K562 (cell line): Measurements from ENCODE around the gene TIPARP. TPM values are rescaled to one million over a fixed set of nuclear protein-coding genes. Genes with fewer than 3 reads are reported as not detected.

Experiments
- ATAC-seq: fragments of 200-7000 bp; cut with Tn5 transposase; 3 replicates; pipeline ENCODE4 v1.9.1; 2020; ENCODE audit warnings: moderate library complexity
- BruUV-seq: library from RNA; stranded (reverse); fragments of 400-500 nt; replicated peaks from 2 replicates; lab custom pipeline; 2021; lab: Mats Ljungman, UMichigan
- CTCF ChIA-PET: fragments of 300-600 bp; formaldehyde crosslinking; extraction: SDS; loops from one replicate; lab custom pipeline; 2021; ENCODE audit warnings: low intra/inter-chr PET ratio; lab: Yijun Ruan, JAX
- POLR2A ChIA-PET: fragments of 300-600, 350-650 bp; sonication (Branson Sonifier 250); formaldehyde crosslinking; extraction: SDS; loops from one replicate; lab custom pipeline; 2021; ENCODE audit warnings: antibody characterized with exemption, inconsistent platforms; lab: Yijun Ruan, JAX
- DNase-seq, 4 experiments: peaks; one replicate each; pipeline versions ENCODE4 v3.0.0 to v3.0.0-alpha.2; 2011 to 2018; ENCODE audit warnings: low spot score in 3 of 4, mixed read lengths in 3 of 4; ENCODE audit errors: extremely low read depth in 1 of 4
- FAIRE-seq: peaks from 2 replicates; lab custom pipeline; 2011; peaks lifted over from hg19 to GRCh38; lab: Jason Lieb, UNC
- H2AFZ ChIP-seq: 2 replicates; pipeline ENCODE4 v1.6.0; 2011; ENCODE audit warnings: low read depth, low read length, control low read depth, inconsistent platforms
- H3K27ac ChIP-seq: fragments of 200-600 bp; 3 replicates; pipeline ENCODE4 v1.8.0; 2011; ENCODE audit warnings: low read depth, mild to moderate bottlenecking, control low read depth, inconsistent platforms, low read length, moderate library complexity, mixed read lengths; ENCODE audit errors: extremely low read depth
- H3K27me3 ChIP-seq, 2 experiments: fragments of 300-600 bp in 1 of 2; 2 replicates in 1 of 2; 3 replicates in 1 of 2; pipeline versions ENCODE4 v1.6.0 to v1.8.0; 2011; ENCODE audit warnings: inconsistent platforms in 2 of 2, low read length in 2 of 2, mild to moderate bottlenecking in 1 of 2, mixed read lengths in 1 of 2, moderate library complexity in 1 of 2; ENCODE audit not compliant: control insufficient read depth in 2 of 2, insufficient read depth in 2 of 2
- H3K36me3 ChIP-seq: fragments of 300-600 bp; 3 replicates; pipeline ENCODE4 v1.8.0; 2011; ENCODE audit warnings: mild to moderate bottlenecking, low read length, inconsistent platforms; ENCODE audit not compliant: control insufficient read depth, insufficient read depth
- H3K4me1 ChIP-seq, 2 experiments: fragments of 200-600 bp in 1 of 2; replicated peaks in 1 of 2; 2 replicates in 1 of 2; 3 replicates in 1 of 2; pipeline versions ENCODE4 v1.5.1 to v1.8.0; 2011; ENCODE audit warnings: inconsistent platforms in 2 of 2, low read length in 2 of 2, mild to moderate bottlenecking in 1 of 2, mixed read lengths in 1 of 2, moderate library complexity in 1 of 2; ENCODE audit not compliant: control insufficient read depth in 2 of 2, insufficient read depth in 2 of 2
- H3K4me2 ChIP-seq: 2 replicates; pipeline ENCODE4 v1.6.1; 2011; ENCODE audit warnings: low read length, control low read depth, inconsistent platforms, mixed read lengths; ENCODE audit not compliant: insufficient read depth
- H3K4me3 ChIP-seq: fragments of 200-600 bp; sonication (generic), shearing (Covaris generic); 2 replicates; pipeline ENCODE4 v1.5.1; 2016; ENCODE audit warnings: control low read depth, inconsistent platforms
- H3K79me2 ChIP-seq: fragments of 200-600 bp; 3 replicates; pipeline ENCODE4 v1.8.0; 2011; ENCODE audit warnings: low read length, inconsistent platforms; ENCODE audit not compliant: control insufficient read depth, insufficient read depth
- H3K9ac ChIP-seq, 2 experiments: 2 replicates each; pipeline versions ENCODE4 v1.6.0 to v1.6.1; 2011; ENCODE audit warnings: low read depth in 2 of 2, low read length in 2 of 2, control low read depth in 1 of 2, inconsistent platforms in 1 of 2, mild to moderate bottlenecking in 1 of 2, mixed read lengths in 1 of 2; ENCODE audit not compliant: insufficient read depth in 1 of 2
- H3K9me1 ChIP-seq: one replicate; pipeline ENCODE4 v1.6.0; 2011; ENCODE audit warnings: inconsistent platforms, mild to moderate bottlenecking, low read length, moderate library complexity; ENCODE audit not compliant: control insufficient read depth, insufficient read depth
- H3K9me3 ChIP-seq: replicated peaks from 2 replicates; pipeline ENCODE4 v1.5.1; 2011; ENCODE audit warnings: low read depth, low read length, inconsistent platforms; ENCODE audit not compliant: control insufficient read depth, insufficient read depth
- H4K20me1 ChIP-seq: replicated peaks from 2 replicates; pipeline ENCODE4 v1.6.1; 2011; ENCODE audit warnings: low read length, inconsistent platforms, mixed read lengths; ENCODE audit not compliant: control insufficient read depth, insufficient read depth
- EP300 ChIP-seq: IDR thresholded peaks from 2 replicates; pipeline ENCODE4 v1.6.1; 2012; ENCODE audit warnings: low read length, improper control_type of control experiment
- ESRRA ChIP-seq: fragments of 450-650 bp; IDR thresholded peaks from 2 replicates; pipeline ENCODE4 v1.6.1; 2014; ENCODE audit warnings: low read depth, mild to moderate bottlenecking, moderate library complexity, borderline replicate concordance
- ESRRB ChIP-seq: fragments of 250-450 bp; sonication (Bioruptor Pico); IDR thresholded peaks from 2 replicates; pipeline ENCODE4 v1.5.0; 2020; ENCODE audit warnings: mild to moderate bottlenecking, moderate library complexity, borderline replicate concordance
- ETS2 ChIP-seq: IDR thresholded peaks from 2 replicates; pipeline ENCODE4 v1.6.1; 2016; ENCODE audit warnings: borderline replicate concordance, missing genetic modification characterization, mild to moderate bottlenecking, moderate library complexity, missing compliant biosample characterization; ENCODE audit not compliant: poor library complexity, severe bottlenecking
- HCFC1 ChIP-seq: IDR thresholded peaks from 2 replicates; pipeline ENCODE4 v1.6.1; 2012; ENCODE audit warnings: low read depth, low read length, improper control_type of control experiment
- HDAC2 ChIP-seq: fragments of 450-650 bp; IDR thresholded peaks from 2 replicates; pipeline ENCODE4 v1.6.1; 2016; ENCODE audit warnings: mild to moderate bottlenecking
- MTA1 ChIP-seq: fragments of 450-650 bp; IDR thresholded peaks from 2 replicates; pipeline ENCODE4 v1.6.1; 2017; ENCODE audit warnings: borderline replicate concordance
- PTBP1 ChIP-seq: fragments of 200-400 bp; formaldehyde crosslinking; IDR thresholded peaks from 2 replicates; pipeline ENCODE4 v1.6.1; 2017; ENCODE audit warnings: low read depth, low read length
- PYGO2 ChIP-seq: fragments of 450-650 bp; IDR thresholded peaks from 2 replicates; pipeline ENCODE4 v1.6.1; 2016; ENCODE audit warnings: mild to moderate bottlenecking, missing genetic modification characterization, moderate library complexity, missing compliant biosample characterization
- SOX6 ChIP-seq: fragments of 450-650 bp; IDR thresholded peaks from 2 replicates; pipeline ENCODE4 v1.6.1; 2014; ENCODE audit warnings: mild to moderate bottlenecking
- ZNF444 ChIP-seq: fragments of 250-450 bp; sonication (Bioruptor Pico); IDR thresholded peaks from 2 replicates; pipeline ENCODE4 v1.4.0; 2020; ENCODE audit warnings: mild to moderate bottlenecking, moderate library complexity
- ZNF584 ChIP-seq: fragments of 200-800 bp; sonication (Bioruptor generic); IDR thresholded peaks from 2 replicates; pipeline ENCODE4 v1.6.1; 2016; ENCODE audit warnings: low read depth, mild to moderate bottlenecking, missing genetic modification characterization, missing compliant biosample characterization
- ZSCAN32 ChIP-seq: fragments of 450-650 bp; formaldehyde crosslinking; IDR thresholded peaks from 2 replicates; pipeline ENCODE4 v1.4.0; 2020; ENCODE audit warnings: mild to moderate bottlenecking, moderate library complexity
- in situ Hi-C: fragments of 300-500 bp; cut with MboI; formaldehyde crosslinking; loops from 4 replicates; pipeline ENCODE4 v1.15.0; 2018; ENCODE audit warnings: inconsistent platforms, mixed read lengths
- intact Hi-C: fragments of 100-400 bp; cut with micrococcal nuclease; formaldehyde crosslinking; loops from 2 replicates; pipeline ENCODE4 v1.14.2; 2022
- polyA plus RNA-seq, 8 experiments: library from polyadenylated mRNA; depleted of rRNA in 4 of 8; stranded (reverse) in 5 of 8; unstranded in 3 of 8; fragments of >200 nt; fragmentation: Nextera tagmentation in 2 of 8; fragmentation: Illumina TruSeq in 1 of 8; extraction: Ambion mirVana in 2 of 8; extraction: Trizol in 1 of 8; gene quantifications; 2 replicates each; pipeline versions ENCODE4 v1.2.1 to v1.2.3, GENCODE V29; 2011 to 2014; ENCODE audit warnings: inconsistent platforms in 1 of 8, missing spikeins in 1 of 8
- total RNA-seq, 7 experiments: library from RNA; depleted of rRNA in 6 of 7; stranded (reverse); fragments of >200 nt in 6 of 7; fragmentation: Illumina TruSeq in 2 of 7; extraction: Trizol in 2 of 7; gene quantifications; 2 replicates each; pipeline versions ENCODE4 v1.2.1 to v1.2.3, GENCODE V29; 2011 to 2021; ENCODE audit warnings: low replicate concordance in 1 of 7
- TF ChIP-seq, protein P1 (sequence below): sonication (generic); formaldehyde crosslinking; IDR thresholded peaks from 2 replicates; pipeline ENCODE4 v1.8.0; 2022; ENCODE audit warnings: mild to moderate bottlenecking, missing genetic modification reagents
- TF ChIP-seq, protein P2 (sequence below): fragments of 250-450 bp; sonication (Bioruptor Pico); IDR thresholded peaks from 2 replicates; pipeline ENCODE4 v1.5.0; 2021

TIPARP gene
- total and polyA plus RNA-seq, 9 of the 15 experiments (the other 6 are each of a cell fraction or from before 2014, with no cell fraction given): 2.4 to 29.4 (median 15.1) TPM

DNA sequence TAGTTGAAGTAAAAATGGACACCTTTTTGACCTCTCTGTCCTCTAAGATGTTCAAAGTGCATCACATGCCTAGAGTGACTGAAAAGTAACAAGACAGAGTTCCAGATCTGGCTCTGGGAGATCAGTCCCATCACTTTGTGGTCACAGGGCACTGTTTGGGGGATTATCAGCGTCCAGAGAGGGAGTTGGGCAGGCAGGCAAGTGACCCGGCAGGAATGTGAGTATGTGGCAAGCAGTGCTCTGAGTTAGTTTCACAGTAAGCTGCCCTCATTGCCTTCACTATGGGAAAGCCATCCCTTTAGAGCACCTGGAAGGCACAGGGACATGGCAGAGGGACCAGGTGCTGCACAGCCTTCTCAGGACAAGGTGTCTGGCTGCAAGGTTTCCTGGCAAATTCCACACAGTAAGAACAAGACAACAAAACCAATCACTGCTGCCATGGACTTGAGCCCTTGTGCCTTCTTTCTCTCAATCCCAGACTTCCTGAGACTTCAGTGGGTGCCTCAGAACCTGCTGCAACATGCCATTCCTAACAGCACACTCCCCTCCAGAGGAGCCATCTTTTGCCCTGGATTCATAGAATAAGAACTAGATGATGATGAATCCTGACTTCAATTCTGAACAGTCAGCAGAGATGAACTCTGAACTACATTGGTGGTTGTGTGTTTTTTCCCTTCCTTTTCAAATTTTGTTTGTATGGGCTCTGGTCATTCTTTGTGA lies 55.2 kb downstream of the TIPARP start (continued):
- TF ChIP-seq ZSCAN32 (CRISPR knock-in tag) (no peak), ESRRA (no peak), EP300 (no peak), ESRRB (CRISPR knock-in tag) (no peak), PYGO2 (tag) (no peak), ZNF584 (CRISPR knock-in tag) (no peak), ZNF444 (no peak), PTBP1 (no peak), MTA1 (no peak), HDAC2 (no peak)
- TF ChIP-seq, protein P1, sequence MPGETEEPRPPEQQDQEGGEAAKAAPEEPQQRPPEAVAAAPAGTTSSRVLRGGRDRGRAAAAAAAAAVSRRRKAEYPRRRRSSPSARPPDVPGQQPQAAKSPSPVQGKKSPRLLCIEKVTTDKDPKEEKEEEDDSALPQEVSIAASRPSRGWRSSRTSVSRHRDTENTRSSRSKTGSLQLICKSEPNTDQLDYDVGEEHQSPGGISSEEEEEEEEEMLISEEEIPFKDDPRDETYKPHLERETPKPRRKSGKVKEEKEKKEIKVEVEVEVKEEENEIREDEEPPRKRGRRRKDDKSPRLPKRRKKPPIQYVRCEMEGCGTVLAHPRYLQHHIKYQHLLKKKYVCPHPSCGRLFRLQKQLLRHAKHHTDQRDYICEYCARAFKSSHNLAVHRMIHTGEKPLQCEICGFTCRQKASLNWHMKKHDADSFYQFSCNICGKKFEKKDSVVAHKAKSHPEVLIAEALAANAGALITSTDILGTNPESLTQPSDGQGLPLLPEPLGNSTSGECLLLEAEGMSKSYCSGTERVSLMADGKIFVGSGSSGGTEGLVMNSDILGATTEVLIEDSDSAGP (CRISPR knock-in tag): no peak

DNA sequence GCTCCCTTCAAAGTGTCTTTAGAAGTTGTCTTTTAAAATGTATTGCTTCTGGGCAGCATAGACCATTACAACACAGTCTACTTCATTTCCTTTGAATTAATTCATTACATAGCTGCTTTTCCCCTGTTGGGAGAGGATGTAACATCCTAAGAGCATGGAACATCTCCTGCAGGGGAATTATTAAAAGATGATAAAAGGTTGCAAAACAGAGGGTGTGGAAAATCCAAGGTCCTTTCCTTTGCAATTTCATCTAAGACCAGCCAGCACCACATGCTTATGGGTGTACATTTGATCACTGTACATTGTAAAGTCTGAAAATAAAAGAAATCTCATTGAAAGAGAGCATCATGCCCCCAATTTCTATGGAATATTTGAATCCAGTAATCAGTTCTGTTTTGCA lies 57.4 kb downstream of the TIPARP start:
- Histone ChIP-seq H3K27me3 (no peaks in the 10 kb centered on the region), H3K4me3 (no peak overlapping the region), H3K9me1 (no peaks in the 10 kb centered on the region), H3K4me2 (no peak overlapping the region), H4K20me1 (no peaks in the 10 kb centered on the region), H3K9ac (no peak overlapping the region), H3K4me1 (no peaks in the 10 kb centered on the region; a peak in 1 of 5 replicates), H3K9me3 (no peaks in the 10 kb centered on the region), H3K27ac (no peak overlapping the region), H3K36me3 (no peaks in the 10 kb centered on the region), H2AFZ (no peak overlapping the region), H3K79me2 (no peaks in the 10 kb centered on the region)
- ChIA-PET CTCF (no interaction called here), POLR2A (interaction anchor here (0.8 kb wide), 1 partner anchor 9 kb away, joined by 4 read pairs; no protein-coding TSS in a partner anchor)
- in situ Hi-C loops (no loop called here), intact Hi-C loops (no loop called here)
- DNase-seq (no peak), ATAC-seq (no peak), FAIRE-seq (no peak)
- BruUV-seq: no TSS peak
- TF ChIP-seq SOX6 (no peak), HCFC1 (no peak), ETS2 (tag) (no peak)
- TF ChIP-seq, protein P2, sequence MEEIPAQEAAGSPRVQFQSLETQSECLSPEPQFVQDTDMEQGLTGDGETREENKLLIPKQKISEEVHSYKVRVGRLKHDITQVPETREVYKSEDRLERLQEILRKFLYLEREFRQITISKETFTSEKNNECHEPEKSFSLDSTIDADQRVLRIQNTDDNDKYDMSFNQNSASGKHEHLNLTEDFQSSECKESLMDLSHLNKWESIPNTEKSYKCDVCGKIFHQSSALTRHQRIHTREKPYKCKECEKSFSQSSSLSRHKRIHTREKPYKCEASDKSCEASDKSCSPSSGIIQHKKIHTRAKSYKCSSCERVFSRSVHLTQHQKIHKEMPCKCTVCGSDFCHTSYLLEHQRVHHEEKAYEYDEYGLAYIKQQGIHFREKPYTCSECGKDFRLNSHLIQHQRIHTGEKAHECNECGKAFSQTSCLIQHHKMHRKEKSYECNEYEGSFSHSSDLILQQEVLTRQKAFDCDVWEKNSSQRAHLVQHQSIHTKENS (CRISPR knock-in tag): no peak
